GM12878 (cell line): ENCODE data around the gene FOXP1. TPM values are rescaled to one million over a fixed set of nuclear protein-coding genes. Genes with fewer than 3 reads are reported as not detected.

Source experiments
- ATAC-seq: fragments of 200-7000 bp; cut with Tn5 transposase; 3 replicates; pipeline ENCODE4 v1.9.1; 2020; ENCODE audit warnings: mild to moderate bottlenecking, moderate library complexity
- BruUV-seq: library from RNA; stranded (reverse); fragments of 400-500 nt; replicated peaks from 2 replicates; lab custom pipeline; 2021; lab: Mats Ljungman, UMichigan
- CTCF ChIA-PET: fragments of 300-600 bp; sonication (Branson Sonifier 250); formaldehyde crosslinking; extraction: SDS; loops from one replicate; lab custom pipeline; 2021; ENCODE audit warnings: inconsistent platforms; lab: Yijun Ruan, JAX
- POLR2A ChIA-PET: fragments of 350-600 bp; formaldehyde crosslinking; extraction: SDS; loops from one replicate; lab custom pipeline; 2021; ENCODE audit warnings: inconsistent platforms; lab: Charles Lee
- RAD21 ChIA-PET: fragments of 300-600 bp; sonication (Branson Sonifier 250); formaldehyde crosslinking; loops from one replicate; lab custom pipeline; 2023; ENCODE audit warnings: antibody characterized with exemption; ENCODE audit not compliant: unreplicated experiment; lab: Charles Lee
- SMC1A ChIA-PET: fragments of 300-600 bp; sonication (Branson Sonifier 250); formaldehyde crosslinking; loops from one replicate; lab custom pipeline; 2023; ENCODE audit not compliant: unreplicated experiment, uncharacterized antibody; lab: Charles Lee
- DNase-seq: peaks from one replicate; pipeline ENCODE4 v3.0.0-alpha.2; 2011; ENCODE audit warnings: low read depth, low spot score
- FAIRE-seq: peaks from 3 replicates; lab custom pipeline; 2011; peaks lifted over from hg19 to GRCh38; lab: Jason Lieb, UNC
- H2AFZ ChIP-seq: 2 replicates; pipeline ENCODE4 v1.6.0; 2011; ENCODE audit warnings: low read depth, low read length, control low read depth; ENCODE audit not compliant: control insufficient read depth
- H3K27ac ChIP-seq: 2 replicates; pipeline ENCODE4 v1.5.1; 2011; ENCODE audit warnings: control low read depth; ENCODE audit not compliant: control insufficient read depth, insufficient read depth
- H3K27me3 ChIP-seq, 2 experiments: replicated peaks in 1 of 2; 2 replicates each; pipeline versions ENCODE4 v1.6.0 to v1.6.1; 2011; ENCODE audit warnings: low read length in 1 of 2; ENCODE audit not compliant: control insufficient read depth in 2 of 2, insufficient read depth in 2 of 2
- H3K36me3 ChIP-seq, 2 experiments: 2 replicates each; pipeline ENCODE4 v1.5.1; 2011; ENCODE audit warnings: low read length in 1 of 2; ENCODE audit not compliant: control insufficient read depth in 2 of 2, insufficient read depth in 2 of 2
- H3K4me1 ChIP-seq: 2 replicates; pipeline ENCODE4 v1.6.1; 2011; ENCODE audit warnings: mild to moderate bottlenecking, low read length, moderate library complexity, mixed read lengths; ENCODE audit not compliant: control insufficient read depth, insufficient read depth
- H3K4me2 ChIP-seq: 2 replicates; pipeline ENCODE4 v1.6.0; 2011; ENCODE audit warnings: control low read depth; ENCODE audit not compliant: control insufficient read depth, insufficient read depth
- H3K4me3 ChIP-seq: fragments of 200-600 bp; sonication (generic); 2 replicates; pipeline ENCODE4 v1.5.1; 2016
- H3K79me2 ChIP-seq: 2 replicates; pipeline ENCODE4 v1.6.0; 2011; ENCODE audit warnings: low read length; ENCODE audit not compliant: control insufficient read depth, insufficient read depth
- H3K9ac ChIP-seq: 2 replicates; pipeline ENCODE4 v1.8.0; 2011; ENCODE audit warnings: low read length, control low read depth, mixed read lengths; ENCODE audit not compliant: control insufficient read depth, insufficient read depth
- H3K9me3 ChIP-seq: replicated peaks from 3 replicates; pipeline ENCODE4 v1.5.1; 2011; ENCODE audit warnings: mild to moderate bottlenecking, low read length; ENCODE audit not compliant: control insufficient read depth, insufficient read depth
- H4K20me1 ChIP-seq: 2 replicates; pipeline ENCODE4 v1.6.0; 2011; ENCODE audit not compliant: control insufficient read depth, insufficient read depth
- HCFC1 ChIP-seq: fragments of 150-350 bp; IDR thresholded peaks from 2 replicates; pipeline ENCODE4 v1.6.1; 2014; ENCODE audit warnings: low read length
- IKZF1 ChIP-seq: fragments of 450-650 bp; conservative IDR thresholded peaks from 2 replicates; pipeline ENCODE4 v1.6.1; 2017; ENCODE audit warnings: antibody characterized with exemption, mild to moderate bottlenecking
- NFYA ChIP-seq: IDR thresholded peaks from 2 replicates; pipeline ENCODE4 v1.6.1; 2011; ENCODE audit warnings: low read depth, mild to moderate bottlenecking, low read length, improper control_type of control experiment, borderline replicate concordance
- NFYB ChIP-seq: IDR thresholded peaks from 2 replicates; pipeline ENCODE4 v1.6.1; 2011; ENCODE audit warnings: low read depth, mild to moderate bottlenecking, low read length, improper control_type of control experiment, moderate library complexity; ENCODE audit not compliant: insufficient read depth
- REST ChIP-seq: IDR thresholded peaks from 2 replicates; pipeline ENCODE4 v1.6.1; 2012; ENCODE audit warnings: mild to moderate bottlenecking, low read depth, low read length
- SRF ChIP-seq, 2 experiments: IDR thresholded peaks; 2 replicates each; pipeline ENCODE4 v1.6.1; 2011; ENCODE audit warnings: low read depth in 2 of 2, low read length in 2 of 2, mild to moderate bottlenecking in 1 of 2, moderate library complexity in 1 of 2
- STAT3 ChIP-seq: IDR thresholded peaks from 2 replicates; pipeline ENCODE4 v1.6.1; 2011; ENCODE audit warnings: low read depth, low read length, improper control_type of control experiment
- ZNF384 ChIP-seq: IDR thresholded peaks from 2 replicates; pipeline ENCODE4 v1.6.1; 2012; ENCODE audit warnings: low read depth, mild to moderate bottlenecking, low read length, improper control_type of control experiment, borderline replicate concordance
- WGBS: methylation state at CpG from one replicate; pipeline ENCODE4 v1.1.6; 2016; ENCODE audit warnings: low lambda C conversion rate; ENCODE audit not compliant: insufficient replicate concordance, insufficient coverage; ENCODE audit errors: missing lambda C conversion rate; 5-methylcytosine and 5-hydroxymethylcytosine counted together
- in situ Hi-C: fragments of 300-500 bp; cut with MboI; formaldehyde crosslinking; loops from 9 replicates; pipeline ENCODE4 v1.14.3; 2018; ENCODE audit warnings: mixed read lengths
- intact Hi-C: fragments of 100-400 bp; cut with micrococcal nuclease; formaldehyde crosslinking; loops from one replicate; pipeline ENCODE4 v1.14.2; 2022; ENCODE audit not compliant: unreplicated experiment
- polyA plus RNA-seq, 11 experiments: library from polyadenylated mRNA; depleted of rRNA in 4 of 11; unstranded in 6 of 11; stranded (reverse) in 5 of 11; fragments of >200 nt; fragmentation: Nextera tagmentation in 4 of 11; fragmentation: Illumina TruSeq in 1 of 11; extraction: Ambion mirVana in 4 of 11; extraction: Trizol in 1 of 11; gene quantifications; 1 replicate in 1 of 11; 2 replicates in 10 of 11; pipeline versions ENCODE4 v1.2.1 to v1.2.3, GENCODE V29; 2011 to 2016; ENCODE audit warnings: inconsistent platforms in 2 of 11, missing spikeins in 2 of 11, low read depth in 1 of 11
- total RNA-seq, 4 experiments: library from RNA; depleted of rRNA in 3 of 4; stranded (reverse); fragments of >200 nt in 3 of 4; fragmentation: Illumina TruSeq in 1 of 4; extraction: Trizol in 1 of 4; gene quantifications; 2 replicates each; pipeline versions ENCODE4 v1.2.1 to v1.2.3, GENCODE V29; 2013 to 2021
- TF ChIP-seq, protein P1 (sequence below): fragments of 150-350 bp; IDR thresholded peaks from 2 replicates; pipeline ENCODE4 v1.6.1; 2014; ENCODE audit warnings: mild to moderate bottlenecking, low read depth, low read length

The FOXP1 gene
- total and polyA plus RNA-seq, 10 of the 15 experiments (the other 5 are each of a cell fraction or from before 2014, with no cell fraction given) = 0.05 to 1.6 (median 0.20) TPM; not detected in 1

DNA sequence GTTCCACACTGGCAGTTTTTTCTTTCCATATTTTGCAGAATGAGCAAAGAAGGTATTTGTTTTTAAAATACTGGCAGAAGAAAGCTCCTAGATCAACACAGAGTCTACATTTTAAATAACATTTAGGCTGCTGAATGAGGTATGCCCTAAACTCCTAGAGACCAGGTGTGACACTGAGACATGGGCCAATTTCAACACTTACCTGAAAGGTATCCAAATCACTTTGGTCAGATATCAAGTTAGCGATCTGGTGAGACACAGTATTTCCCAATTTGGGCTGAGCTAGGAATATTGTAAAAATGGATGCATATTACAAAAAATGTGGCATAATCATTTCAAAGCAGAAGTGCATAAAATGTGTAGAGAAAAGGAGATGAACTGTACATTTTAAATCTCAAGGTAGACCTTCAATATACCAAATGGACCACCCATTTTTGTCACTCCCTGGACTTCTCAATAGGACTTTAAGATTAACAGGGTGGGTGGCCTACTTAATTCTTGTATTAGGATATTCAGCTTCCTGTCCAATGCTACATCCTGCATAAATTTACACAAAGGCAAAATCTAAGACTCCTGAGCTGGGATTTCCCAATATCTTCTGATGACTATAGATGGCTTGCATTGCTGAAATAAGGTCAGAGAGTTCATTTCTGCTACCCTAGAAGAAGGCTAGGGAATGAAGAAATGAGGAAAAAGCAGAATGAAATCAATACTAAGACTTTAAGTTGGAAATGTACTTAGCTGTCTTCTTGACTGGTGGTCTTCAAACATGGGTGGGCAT, 487.8 kb downstream of the FOXP1 start (continued):
- TF ChIP-seq REST (no peak), SRF (IDR thresholded peaks at IDR 0.05; ENCODE audit: low read depth in 2 of 2, low read length in 2 of 2) (no peak), IKZF1 (no peak), ZNF384 (no peak)
- TF ChIP-seq, protein P1, sequence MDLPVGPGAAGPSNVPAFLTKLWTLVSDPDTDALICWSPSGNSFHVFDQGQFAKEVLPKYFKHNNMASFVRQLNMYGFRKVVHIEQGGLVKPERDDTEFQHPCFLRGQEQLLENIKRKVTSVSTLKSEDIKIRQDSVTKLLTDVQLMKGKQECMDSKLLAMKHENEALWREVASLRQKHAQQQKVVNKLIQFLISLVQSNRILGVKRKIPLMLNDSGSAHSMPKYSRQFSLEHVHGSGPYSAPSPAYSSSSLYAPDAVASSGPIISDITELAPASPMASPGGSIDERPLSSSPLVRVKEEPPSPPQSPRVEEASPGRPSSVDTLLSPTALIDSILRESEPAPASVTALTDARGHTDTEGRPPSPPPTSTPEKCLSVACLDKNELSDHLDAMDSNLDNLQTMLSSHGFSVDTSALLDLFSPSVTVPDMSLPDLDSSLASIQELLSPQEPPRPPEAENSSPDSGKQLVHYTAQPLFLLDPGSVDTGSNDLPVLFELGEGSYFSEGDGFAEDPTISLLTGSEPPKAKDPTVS = no peak

GRCh38 chr3:71094658-71095209, 488.8 kb downstream of the FOXP1 start:
- RAD21 ChIA-PET = no interaction called here
- no peak overlapping the region for H3K27ac ChIP-seq

More at GRCh38 chr3:71094658-71095209, 488.8 kb downstream of the FOXP1 start:
- no peak overlapping the region for H3K4me3 ChIP-seq
- SMC1A ChIA-PET = no interaction called here
- WGBS = 74% methylated on average over 5 of the region's 5 CpGs
- no peaks in the 10 kb centered on the region for H3K27me3 ChIP-seq
- H3K79me2 ChIP-seq = no peaks in the 10 kb centered on the region
- no peak overlapping the region for H3K9ac ChIP-seq
- no peak overlapping the region for H3K4me2 ChIP-seq
- CTCF ChIA-PET = no interaction called here
- in situ Hi-C loops = no loop called here
- intact Hi-C loops = no loop called here
- H3K36me3 ChIP-seq = no peaks in the 10 kb centered on the region
- DNase-seq (no peak), FAIRE-seq (no peak), ATAC-seq (no peak)
- 0 out of 2 replicates have a peak, but pooled peaks cover 3% of the 10 kb centered on the region for H3K4me1 ChIP-seq
- no peaks in the 10 kb centered on the region for H3K9me3 ChIP-seq
- TF ChIP-seq NFYB (no peak), HCFC1 (no peak), NFYA (no peak), STAT3 (no peak)
- H4K20me1 ChIP-seq = no peaks in the 10 kb centered on the region
- no TSS peak for BruUV-seq
- POLR2A ChIA-PET = no interaction called here
- H2AFZ ChIP-seq = no peak overlapping the region
